ENCODE measurements around the gene RNF141.

- no peak for TF ChIP-seq CTCF (IDR thresholded peaks at IDR 0.05; ENCODE audit: borderline replicate concordance, extremely low read depth, low read length, poor library complexity, severe bottlenecking)
- TF ChIP-seq EZH2 (IDR thresholded peaks at IDR 0.05; ENCODE audit: borderline replicate concordance, low read depth, low read length, severe bottlenecking): no peak
Measured at GRCh38 chr11:10503777-10504480, 37.1 kb downstream of the RNF141 start.
